KOPT-K1 (cell line): ENCODE data around the gene DNAJB5.

Experiments used
- H3K27ac ChIP-seq: fragments of 200-600 bp; sonication (generic); 2 replicates; pipeline ENCODE4 v1.5.1; 2016; ENCODE audit warnings: antibody characterized with exemption, mild to moderate bottlenecking, low read depth, low read length; ENCODE audit not compliant: poor library complexity, severe bottlenecking
- H3K36me3 ChIP-seq: fragments of 200-600 bp; sonication (generic); 2 replicates; pipeline ENCODE4 v1.5.1; 2017; ENCODE audit warnings: antibody characterized with exemption, mild to moderate bottlenecking, low read length, moderate library complexity; ENCODE audit not compliant: insufficient read depth
- H3K9me3 ChIP-seq: fragments of 200-600 bp; sonication (generic); 2 replicates; pipeline ENCODE4 v1.5.1; 2017; ENCODE audit warnings: antibody characterized with exemption, low read length, mild to moderate bottlenecking; ENCODE audit not compliant: insufficient read depth, poor library complexity, severe bottlenecking

DNAJB5 gene

DNA sequence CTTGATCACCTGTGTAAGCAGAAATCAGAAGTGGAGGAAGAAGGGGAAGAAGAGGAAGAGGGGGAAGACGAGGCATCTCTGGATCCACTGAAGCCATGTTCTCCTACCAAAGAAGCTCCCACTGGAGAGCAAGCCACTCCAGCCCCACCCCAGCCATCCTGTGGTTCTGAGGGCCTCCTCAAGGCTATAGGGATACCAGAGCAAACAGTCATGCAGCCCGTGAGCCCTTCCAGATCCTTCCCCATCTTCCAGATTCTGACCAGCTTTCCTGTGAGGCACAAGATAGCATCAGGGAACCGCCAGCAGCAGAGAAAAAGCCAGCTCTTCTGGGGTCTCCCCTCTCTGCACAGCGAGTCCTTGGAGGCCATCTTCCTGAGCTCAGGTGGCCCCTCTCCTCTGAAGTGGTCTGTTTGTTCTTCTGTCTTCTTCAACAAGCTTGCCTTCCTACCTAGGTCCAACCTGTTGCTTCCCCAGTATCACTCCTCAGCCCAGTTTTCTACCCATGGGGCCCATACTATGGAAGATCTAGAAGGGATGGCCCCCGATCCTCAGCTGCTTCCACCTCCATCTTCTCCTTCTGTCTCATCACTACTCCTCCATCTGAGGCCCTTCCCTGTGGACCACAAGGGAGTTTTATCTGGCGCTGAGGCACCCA is 53.5 kb downstream of the DNAJB5 start:
- no peaks in the 10 kb centered on the region for H3K9me3 ChIP-seq
- H3K27ac ChIP-seq = no peak overlapping the region
- H3K36me3 ChIP-seq = peaks cover 31% of the 10 kb centered on the region

GRCh38 chr9:35044071-35044470 is 54.5 kb downstream of the DNAJB5 start:
- Histone ChIP-seq H3K9me3 (no peaks in the 10 kb centered on the region), H3K36me3 (peaks cover 42% of the 10 kb centered on the region), H3K27ac (no peak overlapping the region)
